Measurements from ENCODE around the gene TMEM109. TPM values are rescaled to one million over a fixed set of nuclear protein-coding genes. Genes with fewer than 3 reads are reported as not detected.
A peak's percentile ranks its signal among the peaks of the same experiment; 100 is the strongest.

TMEM109 gene
- total and polyA plus RNA-seq, 2 of the 13 experiments (the other 11 are each of a cell fraction or from before 2014, with no cell fraction given), result 7.7 to 18.0 TPM

DNA sequence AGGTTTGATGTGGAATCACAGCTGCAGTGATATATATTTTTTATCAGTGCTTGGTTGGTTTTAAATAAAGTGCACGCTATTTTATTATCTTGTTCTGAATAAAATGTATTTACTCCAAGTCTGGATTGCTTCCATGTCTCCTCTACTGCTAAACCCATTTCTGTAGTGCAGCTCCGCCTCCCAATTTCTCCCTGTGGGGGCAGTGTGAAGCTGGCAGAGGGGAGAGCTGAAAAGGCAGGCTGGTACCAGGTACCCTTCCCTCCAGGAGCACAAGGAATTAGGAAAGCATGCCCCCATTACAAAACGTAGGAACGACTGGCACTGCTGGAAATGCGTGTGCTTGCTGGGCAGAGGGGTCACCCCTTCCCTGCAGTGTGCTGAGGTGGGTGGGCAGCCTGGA is 9.4 kb downstream of the TMEM109 start:
- peaks cover 22% of the 10 kb centered on the region for H3K4me1 ChIP-seq (ENCODE audit: insufficient read depth, low read length)
- FAIRE-seq (no peak), DNase-seq (ENCODE audit: low spot score) (no peak), ATAC-seq (no peak)
- no peaks in the 10 kb centered on the region for H3K79me2 ChIP-seq (ENCODE audit: insufficient read depth, low read length)
- H3K9ac ChIP-seq (ENCODE audit: insufficient read depth, low read depth, low read length), result no peak overlapping the region
- peaks cover 2 to 7% of the 10 kb centered on the region in 2 experiments; a peak in 4 of 5 replicates for H3K36me3 ChIP-seq (replicated peaks in 1 of 2; ENCODE audit: control insufficient read depth in 1 of 2, insufficient read depth in 2 of 2, low read length in 2 of 2)
- no peak for TF ChIP-seq ZNF264 (CRISPR knock-in tag; IDR thresholded peaks at IDR 0.05)
- 0 out of 2 replicates have a peak, but pooled peaks have one; percentile 1 for TF ChIP-seq HIVEP1 (CRISPR knock-in tag; IDR thresholded peaks at IDR 0.05)
- H3K4me3 ChIP-seq (replicated peaks in 1 of 3; ENCODE audit: insufficient read depth in 1 of 3, low read depth in 2 of 3, low read length in 3 of 3), result peak overlapping the region in 1 of 3 experiments; percentile 75; a peak in 1 of 6 replicates
- no peaks in the 10 kb centered on the region for H4K20me1 ChIP-seq (ENCODE audit: insufficient read depth, low read length)
- WGBS (ENCODE audit: low lambda C conversion rate), result 84% methylated on average over 2 of the region's 5 CpGs
- H3K27me3 ChIP-seq (ENCODE audit: control insufficient read depth in 1 of 2, insufficient read depth in 2 of 2, low read length in 2 of 2), result no peaks in the 10 kb centered on the region; a peak in 1 of 5 replicates
- intact Hi-C loops (cut with micrococcal nuclease; ENCODE audit: unreplicated experiment), result no loop called here
- in situ Hi-C loops (cut with HindIII; ENCODE audit: extremely low pct_ligation_motif_present, low pct_unique_long_range_greater_than_20kb), result no loop called here
- H3K4me2 ChIP-seq (ENCODE audit: low read depth, low read length), result peak overlapping the region; percentile 92
- CTCF ChIA-PET (ENCODE audit: low intra/inter-chr PET ratio, low total read pairs), result no interaction called here
- POLR2A ChIA-PET, result interaction anchor here (1.1 kb wide), 3 partner anchors 8 to 18 kb away, joined by 3 to 7 read pairs (median 4); partner anchors contain the start of gene TMEM109
- no peak overlapping the region for H3K27ac ChIP-seq (ENCODE audit: extremely low read length, insufficient read depth, low read length)
- no peaks in the 10 kb centered on the region for H3K9me3 ChIP-seq (ENCODE audit: low read length)
- no peak overlapping the region for H2AFZ ChIP-seq (ENCODE audit: low read length)
- no TSS peak for BruUV-seq (replicated peaks)

DNA sequence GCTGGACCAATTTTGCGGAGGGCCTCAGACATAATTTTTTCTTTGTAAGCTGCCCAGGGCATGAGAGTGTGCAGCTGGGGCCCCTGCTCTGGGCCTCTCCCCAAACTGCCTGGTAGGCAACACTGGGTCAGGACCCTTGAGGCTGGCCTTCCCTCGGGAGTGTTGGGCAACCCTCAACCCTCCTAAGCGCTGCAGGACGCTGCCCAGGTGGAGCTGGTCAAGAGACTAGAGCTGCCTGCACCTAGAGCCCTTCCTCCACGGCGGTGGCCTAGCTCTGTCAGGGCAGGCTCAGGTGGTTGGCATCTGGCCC is 9.8 kb downstream of the TMEM109 start:
- TF ChIP-seq, protein P1, sequence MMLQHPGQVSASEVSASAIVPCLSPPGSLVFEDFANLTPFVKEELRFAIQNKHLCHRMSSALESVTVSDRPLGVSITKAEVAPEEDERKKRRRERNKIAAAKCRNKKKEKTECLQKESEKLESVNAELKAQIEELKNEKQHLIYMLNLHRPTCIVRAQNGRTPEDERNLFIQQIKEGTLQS (CRISPR knock-in tag; IDR thresholded peaks at IDR 0.05), result no peak
- TF ChIP-seq HIVEP1 (CRISPR knock-in tag; IDR thresholded peaks at IDR 0.05) (0 out of 2 replicates have a peak, but pooled peaks have one; percentile 14), ATF7 (IDR thresholded peaks at IDR 0.05) (no peak), ATF7 (CRISPR knock-in tag; IDR thresholded peaks at IDR 0.05) (no peak), AGO2 (optimal IDR thresholded peaks at IDR 0.05; ENCODE audit: low read depth, low read length) (peak; percentile 23), NCOA2 (CRISPR knock-in tag; IDR thresholded peaks at IDR 0.05) (0 out of 2 replicates have a peak, but pooled peaks have one; percentile 1)
- TF ChIP-seq, protein P2, sequence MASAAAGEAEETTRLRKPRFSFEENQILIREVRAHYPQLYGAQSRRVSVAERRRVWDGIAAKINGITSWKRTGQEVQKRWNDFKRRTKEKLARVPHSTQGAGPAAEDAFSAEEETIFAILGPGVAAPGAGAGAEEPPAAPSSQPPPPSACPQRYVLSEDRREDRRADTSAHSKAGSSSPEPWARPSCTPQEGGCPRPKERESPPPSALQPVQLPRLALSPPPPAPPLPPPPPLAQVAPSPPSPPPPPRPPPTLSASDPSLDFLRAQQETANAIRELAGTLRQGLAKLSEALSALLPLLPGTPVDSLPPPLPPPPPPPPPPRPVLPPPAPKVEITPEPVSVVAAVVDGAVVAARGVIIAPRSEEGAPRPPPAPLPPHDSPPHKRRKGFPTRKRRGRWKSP (CRISPR knock-in tag; IDR thresholded peaks at IDR 0.05), result no peak
- Histone ChIP-seq H3K9ac (ENCODE audit: insufficient read depth, low read depth, low read length) (peak overlapping the region; percentile 56), H3K79me2 (ENCODE audit: insufficient read depth, low read length) (no peaks in the 10 kb centered on the region), H3K4me1 (ENCODE audit: insufficient read depth, low read length) (peaks cover 22% of the 10 kb centered on the region), H3K4me3 (replicated peaks in 1 of 3; ENCODE audit: insufficient read depth in 1 of 3, low read depth in 2 of 3, low read length in 3 of 3) (peak overlapping the region; percentile 57 to 75 (median 73); a peak in 5 of 6 replicates), H3K4me2 (ENCODE audit: low read depth, low read length) (peak overlapping the region; percentile 92), H3K27ac (ENCODE audit: extremely low read length, insufficient read depth, low read length) (no peak overlapping the region), H2AFZ (ENCODE audit: low read length) (no peak overlapping the region), H3K9me3 (ENCODE audit: low read length) (no peaks in the 10 kb centered on the region), H4K20me1 (ENCODE audit: insufficient read depth, low read length) (no peaks in the 10 kb centered on the region), H3K36me3 (replicated peaks in 1 of 2; ENCODE audit: control insufficient read depth in 1 of 2, insufficient read depth in 2 of 2, low read length in 2 of 2) (peaks cover 2 to 7% of the 10 kb centered on the region in 2 experiments; a peak in 4 of 5 replicates), H3K27me3 (ENCODE audit: control insufficient read depth in 1 of 2, insufficient read depth in 2 of 2, low read length in 2 of 2) (no peaks in the 10 kb centered on the region; a peak in 1 of 5 replicates)
- in situ Hi-C loops (cut with HindIII; ENCODE audit: extremely low pct_ligation_motif_present, low pct_unique_long_range_greater_than_20kb) (no loop called here), intact Hi-C loops (cut with micrococcal nuclease; ENCODE audit: unreplicated experiment) (no loop called here)
- no peak for FAIRE-seq
- ATAC-seq, result peak; percentile 42
- no CpG with 5 or more reads among the region's 6 CpGs for WGBS (ENCODE audit: low lambda C conversion rate)
- BruUV-seq (replicated peaks), result no TSS peak
- DNase-seq (ENCODE audit: low spot score), result no peak
- ChIA-PET POLR2A (interaction anchor here (1.1 kb wide), 3 partner anchors 8 to 18 kb away, joined by 3 to 7 read pairs (median 4); partner anchors contain the start of gene TMEM109), CTCF (ENCODE audit: low intra/inter-chr PET ratio, low total read pairs) (no interaction called here)
